HepG2 (cell line): ENCODE data around the gene ACO1.

Experiments used
- PRPF4 ChIP-seq: fragments of 200-400 bp; formaldehyde crosslinking; IDR thresholded peaks from 2 replicates; pipeline ENCODE4 v1.6.1; 2016; ENCODE audit warnings: low read length, low read depth; ENCODE audit not compliant: poor library complexity, severe bottlenecking
- SP1 ChIP-seq, 2 experiments: fragments of 450-650 bp in 1 of 2; sonication (generic) in 1 of 2; formaldehyde crosslinking in 1 of 2; IDR thresholded peaks; 2 replicates each; pipeline versions ENCODE4 v1.4.0 to v1.6.1; 2016 to 2020; ENCODE audit warnings: missing genetic modification reagents in 1 of 2
- ZNF543 ChIP-seq: sonication (generic); formaldehyde crosslinking; IDR thresholded peaks from 2 replicates; pipeline ENCODE4 v1.4.0; 2020; ENCODE audit warnings: mild to moderate bottlenecking, missing genetic modification reagents
- TF ChIP-seq, protein P1 (sequence below): sonication (generic); formaldehyde crosslinking; IDR thresholded peaks from 2 replicates; pipeline ENCODE4 v1.5.0; 2020; ENCODE audit warnings: mild to moderate bottlenecking, missing genetic modification reagents, moderate library complexity

DNA sequence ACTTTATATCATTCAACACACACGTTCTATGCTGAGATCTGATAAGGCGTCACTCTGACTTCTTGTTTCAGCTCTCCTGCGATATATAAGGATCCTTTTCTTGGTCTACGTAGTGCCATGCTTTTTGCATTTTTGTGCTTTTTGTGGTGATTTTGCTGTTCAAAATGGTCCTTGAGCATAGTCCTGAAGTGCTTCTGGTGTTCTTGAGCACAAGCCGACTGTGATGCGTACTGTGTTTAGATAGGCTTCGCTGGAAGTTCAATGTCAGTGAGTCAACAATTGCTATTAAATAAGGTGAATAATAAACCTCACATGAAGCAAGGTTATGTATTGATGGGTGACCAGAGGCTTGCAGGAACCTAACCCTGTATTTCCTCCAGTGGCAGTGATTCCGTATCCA, 46.8 kb downstream of the ACO1 start:
- no peak for TF ChIP-seq ZNF543
- TF ChIP-seq PRPF4 = no peak
- TF ChIP-seq, protein P1, sequence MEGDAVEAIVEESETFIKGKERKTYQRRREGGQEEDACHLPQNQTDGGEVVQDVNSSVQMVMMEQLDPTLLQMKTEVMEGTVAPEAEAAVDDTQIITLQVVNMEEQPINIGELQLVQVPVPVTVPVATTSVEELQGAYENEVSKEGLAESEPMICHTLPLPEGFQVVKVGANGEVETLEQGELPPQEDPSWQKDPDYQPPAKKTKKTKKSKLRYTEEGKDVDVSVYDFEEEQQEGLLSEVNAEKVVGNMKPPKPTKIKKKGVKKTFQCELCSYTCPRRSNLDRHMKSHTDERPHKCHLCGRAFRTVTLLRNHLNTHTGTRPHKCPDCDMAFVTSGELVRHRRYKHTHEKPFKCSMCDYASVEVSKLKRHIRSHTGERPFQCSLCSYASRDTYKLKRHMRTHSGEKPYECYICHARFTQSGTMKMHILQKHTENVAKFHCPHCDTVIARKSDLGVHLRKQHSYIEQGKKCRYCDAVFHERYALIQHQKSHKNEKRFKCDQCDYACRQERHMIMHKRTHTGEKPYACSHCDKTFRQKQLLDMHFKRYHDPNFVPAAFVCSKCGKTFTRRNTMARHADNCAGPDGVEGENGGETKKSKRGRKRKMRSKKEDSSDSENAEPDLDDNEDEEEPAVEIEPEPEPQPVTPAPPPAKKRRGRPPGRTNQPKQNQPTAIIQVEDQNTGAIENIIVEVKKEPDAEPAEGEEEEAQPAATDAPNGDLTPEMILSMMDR (CRISPR knock-in tag) = no peak
- no peak for TF ChIP-seq SP1 (IDR thresholded peaks at IDR 0.05)
- TF ChIP-seq SP1 (CRISPR knock-in tag; IDR thresholded peaks at IDR 0.05) = no peak
